ENCODE results near the gene HCK. TPM values are rescaled to one million over a fixed set of nuclear protein-coding genes. Genes with fewer than 3 reads are reported as not detected.
"Not testable (repeated sequence)": the region's sequence is repeated elsewhere in the genome, so short reads cannot be mapped to it uniquely, and the experiment has no call there.

HCK gene
- total RNA-seq, 2 donors from 2014 or later, result 29.0 to 38.1 TPM

GRCh38 chr20:32116079-32116521 lies 64.1 kb downstream of the HCK start:
- DNase-seq (ENCODE audit: low spot score), result no peak
- no peaks in the 10 kb centered on the region for H3K36me3 ChIP-seq
- no peaks in the 10 kb centered on the region for H3K27me3 ChIP-seq (replicated peaks; ENCODE audit: insufficient read depth)
- H3K9me3 ChIP-seq, result no peaks in the 10 kb centered on the region
- no peak for TF ChIP-seq CTCF (IDR thresholded peaks at IDR 0.05)
- no peak overlapping the region for H3K4me3 ChIP-seq
- peaks cover 20 to 29% of the 10 kb centered on the region in 2 donors for H3K4me1 ChIP-seq (ENCODE audit: control insufficient read depth in 1 of 2, low read depth in 2 of 2)
- H3K27ac ChIP-seq, result no peak overlapping the region
- ATAC-seq (ENCODE audit: insufficient number of reproducible peaks, low FRiP score, low read depth), result no peak

- not testable (repeated sequence) for H3K27ac ChIP-seq; H3K4me3 ChIP-seq; DNase-seq (ENCODE audit: low spot score); ATAC-seq (ENCODE audit: insufficient number of reproducible peaks, low FRiP score, low read depth); H3K27me3 ChIP-seq (replicated peaks; ENCODE audit: insufficient read depth); H3K9me3 ChIP-seq; H3K36me3 ChIP-seq
- peaks cover 16 to 23% of the 10 kb centered on the region in 2 donors for H3K4me1 ChIP-seq (ENCODE audit: control insufficient read depth in 1 of 2, low read depth in 2 of 2)
Observed at GRCh38 chr20:32116796-32117195, 64.8 kb downstream of the HCK start.

- H3K27ac ChIP-seq; H3K4me3 ChIP-seq; ATAC-seq (ENCODE audit: insufficient number of reproducible peaks, low FRiP score, low read depth); H3K9me3 ChIP-seq; H3K27me3 ChIP-seq (replicated peaks; ENCODE audit: insufficient read depth); H3K36me3 ChIP-seq; DNase-seq (ENCODE audit: low spot score): not testable (repeated sequence)
- H3K4me1 ChIP-seq (ENCODE audit: control insufficient read depth in 1 of 2, low read depth in 2 of 2), result peaks cover 8 to 17% of the 10 kb centered on the region in 2 donors
Observed at GRCh38 chr20:32118427-32118826, 66.4 kb downstream of the HCK start.

- no peak overlapping the region for H3K4me3 ChIP-seq
- ATAC-seq (ENCODE audit: insufficient number of reproducible peaks, low FRiP score, low read depth) (no peak), DNase-seq (ENCODE audit: low spot score) (no peak)
- no peak for TF ChIP-seq CTCF (IDR thresholded peaks at IDR 0.05)
- no peaks in the 10 kb centered on the region for H3K9me3 ChIP-seq
- H3K36me3 ChIP-seq, result no peaks in the 10 kb centered on the region
- H3K27me3 ChIP-seq (replicated peaks; ENCODE audit: insufficient read depth), result no peaks in the 10 kb centered on the region
- H3K4me1 ChIP-seq (ENCODE audit: control insufficient read depth in 1 of 2, low read depth in 2 of 2), result peaks cover 8 to 17% of the 10 kb centered on the region in 2 donors
- no peak overlapping the region for H3K27ac ChIP-seq
Observed at GRCh38 chr20:32119734-32120133, 67.7 kb downstream of the HCK start.

GRCh38 chr20:32121908-32122307 lies 69.9 kb downstream of the HCK start:
- H3K4me3 ChIP-seq; H3K27me3 ChIP-seq (replicated peaks; ENCODE audit: insufficient read depth); H3K9me3 ChIP-seq; H3K36me3 ChIP-seq; H3K27ac ChIP-seq; ATAC-seq (ENCODE audit: insufficient number of reproducible peaks, low FRiP score, low read depth); DNase-seq (ENCODE audit: low spot score); H3K4me1 ChIP-seq (ENCODE audit: control insufficient read depth in 1 of 2, low read depth in 2 of 2): not testable (repeated sequence)

- Histone ChIP-seq H3K27ac (no peak overlapping the region), H3K4me3 (no peak overlapping the region), H3K9me3 (no peaks in the 10 kb centered on the region), H3K36me3 (no peaks in the 10 kb centered on the region), H3K4me1 (ENCODE audit: control insufficient read depth in 1 of 2, low read depth in 2 of 2) (no peaks in the 10 kb centered on the region), H3K27me3 (replicated peaks; ENCODE audit: insufficient read depth) (no peaks in the 10 kb centered on the region)
- DNase-seq (ENCODE audit: low spot score) (no peak), ATAC-seq (ENCODE audit: insufficient number of reproducible peaks, low FRiP score, low read depth) (no peak)
- TF ChIP-seq CTCF (IDR thresholded peaks at IDR 0.05), result no peak
Observed at GRCh38 chr20:32123088-32123487, 71.0 kb downstream of the HCK start.

- Histone ChIP-seq H3K4me1 (ENCODE audit: control insufficient read depth in 1 of 2, low read depth in 2 of 2) (peaks cover 0 to 3% of the 10 kb centered on the region in 2 donors), H3K9me3 (no peaks in the 10 kb centered on the region), H3K27me3 (replicated peaks; ENCODE audit: insufficient read depth) (no peaks in the 10 kb centered on the region), H3K36me3 (no peaks in the 10 kb centered on the region), H3K4me3 (no peak overlapping the region), H3K27ac (no peak overlapping the region)
- TF ChIP-seq CTCF (IDR thresholded peaks at IDR 0.05), result no peak
- DNase-seq (ENCODE audit: low spot score) (no peak), ATAC-seq (ENCODE audit: insufficient number of reproducible peaks, low FRiP score, low read depth) (no peak)
Observed at GRCh38 chr20:32124916-32125454, 72.9 kb downstream of the HCK start.
